GM12874 (cell line): Measurements from ENCODE around the gene MYO9B.

Experiments
- TF ChIP-seq, protein P1 (sequence below): IDR thresholded peaks from 2 replicates; pipeline ENCODE4 v1.5.1; 2011; ENCODE audit warnings: low read depth, mild to moderate bottlenecking, control low read depth, low read length, moderate library complexity; ENCODE audit not compliant: insufficient read depth

The MYO9B gene

DNA sequence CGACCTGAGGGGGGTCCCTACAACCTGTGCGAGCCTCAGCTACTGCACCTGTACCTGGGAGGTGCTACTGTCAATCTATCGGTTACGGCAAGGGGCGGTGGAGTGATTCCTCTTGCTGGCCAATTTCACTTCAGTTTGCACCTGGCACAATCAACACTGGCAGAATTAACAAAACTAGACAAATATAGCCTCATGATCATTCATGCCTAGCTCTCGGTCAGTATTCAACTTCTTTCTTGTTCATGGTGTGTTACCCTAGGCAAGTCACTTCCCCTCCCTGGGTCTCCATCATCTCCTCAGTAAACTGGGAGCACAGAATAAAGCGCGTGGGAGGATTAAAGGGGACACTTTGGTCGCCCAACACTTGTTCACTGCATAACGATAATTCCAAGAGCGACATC, 943 bp upstream of the MYO9B start:
- TF ChIP-seq, protein P1, sequence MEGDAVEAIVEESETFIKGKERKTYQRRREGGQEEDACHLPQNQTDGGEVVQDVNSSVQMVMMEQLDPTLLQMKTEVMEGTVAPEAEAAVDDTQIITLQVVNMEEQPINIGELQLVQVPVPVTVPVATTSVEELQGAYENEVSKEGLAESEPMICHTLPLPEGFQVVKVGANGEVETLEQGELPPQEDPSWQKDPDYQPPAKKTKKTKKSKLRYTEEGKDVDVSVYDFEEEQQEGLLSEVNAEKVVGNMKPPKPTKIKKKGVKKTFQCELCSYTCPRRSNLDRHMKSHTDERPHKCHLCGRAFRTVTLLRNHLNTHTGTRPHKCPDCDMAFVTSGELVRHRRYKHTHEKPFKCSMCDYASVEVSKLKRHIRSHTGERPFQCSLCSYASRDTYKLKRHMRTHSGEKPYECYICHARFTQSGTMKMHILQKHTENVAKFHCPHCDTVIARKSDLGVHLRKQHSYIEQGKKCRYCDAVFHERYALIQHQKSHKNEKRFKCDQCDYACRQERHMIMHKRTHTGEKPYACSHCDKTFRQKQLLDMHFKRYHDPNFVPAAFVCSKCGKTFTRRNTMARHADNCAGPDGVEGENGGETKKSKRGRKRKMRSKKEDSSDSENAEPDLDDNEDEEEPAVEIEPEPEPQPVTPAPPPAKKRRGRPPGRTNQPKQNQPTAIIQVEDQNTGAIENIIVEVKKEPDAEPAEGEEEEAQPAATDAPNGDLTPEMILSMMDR = no peak

DNA sequence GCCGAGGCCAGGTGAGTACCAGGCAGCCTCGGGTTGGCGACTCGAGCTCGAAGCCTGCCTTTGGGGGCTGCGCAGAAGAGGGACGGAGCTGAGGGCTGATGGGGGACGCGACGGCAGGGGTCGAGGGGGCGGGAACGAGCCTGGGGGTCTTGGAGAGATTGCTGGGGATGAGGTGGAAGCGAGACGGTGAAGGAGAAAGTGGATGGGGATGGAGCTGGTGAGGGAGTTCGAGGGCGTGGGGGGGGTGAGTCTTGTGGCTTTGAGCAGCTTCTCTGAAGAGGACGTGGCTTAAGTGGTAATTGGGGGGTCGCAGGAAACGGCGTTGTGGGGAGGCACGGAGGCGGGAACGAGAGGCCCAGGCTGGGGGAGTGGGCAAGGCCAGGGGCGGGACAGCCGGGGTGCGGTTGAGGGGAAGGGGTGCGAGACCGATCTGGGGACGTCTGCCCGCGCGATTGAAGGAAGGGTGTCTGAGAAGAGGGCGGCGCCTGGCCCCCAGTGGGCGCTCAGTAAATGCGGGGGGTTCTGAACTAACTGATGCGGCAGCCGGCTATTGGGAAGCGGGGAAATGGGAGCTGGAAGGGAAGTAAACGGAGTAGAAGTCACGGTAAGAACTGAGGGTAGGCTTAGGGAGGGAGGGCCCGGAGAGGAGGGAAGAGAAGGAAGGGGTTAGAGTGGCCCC, 426 bp downstream of the MYO9B start:
- TF ChIP-seq, protein P1 = no peak

DNA sequence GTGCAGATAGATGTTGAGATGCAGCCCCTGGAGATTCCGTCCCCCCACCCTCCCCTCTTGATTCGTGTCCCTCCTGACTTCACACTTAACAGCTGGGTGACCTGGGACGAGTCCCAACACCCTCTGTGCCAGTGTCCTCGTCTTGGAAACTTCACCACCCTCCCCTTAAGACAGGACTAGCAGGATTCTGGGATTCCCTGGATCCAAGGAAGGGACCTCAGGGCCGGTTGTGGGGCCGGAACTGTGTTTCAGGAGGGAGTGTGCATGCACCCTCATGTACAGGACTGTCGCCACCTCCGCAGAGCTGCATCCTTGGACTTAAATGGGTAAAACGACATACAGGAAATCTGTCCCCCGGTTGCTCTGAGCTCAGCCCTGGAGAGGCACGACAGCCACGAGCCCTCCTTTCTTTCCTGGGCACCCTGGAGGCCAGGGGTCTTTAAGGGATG, 990 bp downstream of the MYO9B start:
- TF ChIP-seq, protein P1 = no peak

DNA sequence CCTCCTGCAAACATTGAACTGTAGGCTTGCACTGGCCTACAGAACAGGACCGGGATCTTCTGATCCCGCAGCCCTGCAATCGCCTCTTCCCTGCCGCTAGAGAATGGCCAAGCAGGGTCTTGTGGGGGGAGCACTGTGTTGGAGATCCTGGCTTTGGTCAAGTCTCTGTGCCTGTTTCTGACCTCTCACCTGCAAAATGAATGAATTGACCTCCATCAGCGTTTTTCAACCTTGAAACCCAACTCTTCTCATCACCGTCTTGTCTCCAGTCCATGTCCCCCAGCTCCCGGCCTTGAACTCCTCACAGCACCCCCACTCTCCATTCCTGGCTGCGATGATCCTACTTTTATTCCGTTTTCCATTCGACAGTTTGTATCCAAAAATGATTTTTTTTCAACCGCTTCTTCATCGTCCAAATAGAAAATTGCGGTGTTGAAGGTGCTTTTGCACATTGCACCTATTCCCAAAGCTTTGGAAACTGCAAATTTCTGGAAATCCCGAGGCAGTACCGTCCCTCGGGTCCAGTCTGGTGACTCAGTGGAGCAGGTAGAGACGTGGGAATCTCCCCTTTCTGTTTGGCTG, 2.0 kb downstream of the MYO9B start:
- TF ChIP-seq, protein P1 = no peak

DNA sequence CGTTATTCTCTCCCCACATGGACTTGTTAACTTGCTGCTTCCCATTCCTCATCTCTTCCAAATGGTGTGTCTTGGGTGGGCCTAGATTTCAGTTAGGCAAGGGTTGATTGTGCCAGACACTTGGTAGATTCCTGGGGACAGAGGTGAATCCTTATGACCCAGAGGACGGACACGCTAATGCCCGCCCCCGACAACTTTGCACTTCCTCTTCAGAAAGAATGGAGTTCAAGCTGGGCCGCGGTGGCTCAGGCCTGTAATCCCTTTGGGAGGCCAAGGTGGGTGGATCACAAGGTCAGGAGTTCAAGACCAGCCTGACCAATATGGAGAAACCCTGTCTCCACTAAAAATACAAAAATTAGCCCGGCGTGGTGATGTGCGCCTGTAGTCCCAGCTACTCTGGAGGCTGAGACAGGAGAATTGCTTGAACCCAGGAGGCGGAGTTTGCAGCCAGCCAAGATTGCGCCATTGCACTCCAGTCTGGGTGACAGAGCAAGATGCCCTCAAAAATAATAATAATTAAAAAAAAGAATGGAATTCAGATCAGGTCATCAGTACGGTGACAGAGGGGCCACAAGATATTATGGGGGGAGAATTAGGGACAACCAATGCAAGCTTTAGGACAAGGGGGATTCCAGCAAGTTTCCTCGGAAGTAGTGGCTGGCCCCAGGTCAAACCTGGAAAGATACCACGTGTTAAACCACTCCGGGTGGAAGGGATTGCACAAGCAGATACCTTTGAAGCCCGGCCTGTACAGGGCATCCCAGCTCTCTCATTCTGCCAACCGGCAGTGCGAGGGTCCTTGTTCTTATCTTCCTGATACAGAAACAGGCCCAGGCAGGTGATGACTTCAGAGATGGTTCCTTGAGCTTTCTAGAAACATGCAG, 2.7 kb downstream of the MYO9B start:
- TF ChIP-seq, protein P1 = no peak

DNA sequence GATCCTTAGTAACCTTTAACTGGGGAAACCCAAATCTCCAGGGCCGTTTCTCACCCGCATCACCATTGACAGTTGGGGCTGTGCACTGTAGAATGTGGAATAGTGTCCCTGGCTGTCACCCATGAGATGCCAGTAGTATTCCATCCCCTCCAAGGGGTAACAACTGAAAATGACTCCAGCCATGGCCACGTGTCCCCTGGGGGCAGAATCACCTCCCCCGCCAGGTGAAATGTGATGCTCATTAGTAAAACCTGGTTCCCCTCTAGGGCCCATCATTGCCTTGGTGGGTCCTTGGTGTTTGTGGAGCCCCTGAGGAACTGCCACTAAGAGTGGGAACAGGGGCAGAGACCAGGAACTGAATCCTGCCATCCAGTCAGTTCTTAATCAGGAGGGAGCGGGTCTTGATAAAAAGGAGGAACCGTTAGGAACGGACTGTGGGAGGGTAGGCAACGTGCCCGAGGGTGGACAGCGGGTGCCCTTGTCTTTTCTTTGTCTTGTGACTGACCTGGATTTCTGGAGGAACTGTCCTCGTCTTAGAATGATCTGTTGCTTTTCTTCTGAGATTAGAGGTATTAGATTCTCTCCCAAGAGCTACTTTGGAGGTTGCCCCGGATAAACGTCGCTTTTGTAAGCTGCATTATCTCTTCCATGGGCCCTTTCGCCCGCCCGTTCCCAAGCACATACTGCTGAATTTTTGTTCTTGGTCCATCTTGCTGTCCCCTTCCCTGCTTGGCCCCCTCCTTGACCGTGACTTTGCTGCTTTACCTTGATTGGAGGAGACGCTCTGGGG, 3.5 kb downstream of the MYO9B start:
- TF ChIP-seq, protein P1 = no peak
